DND-41 (cell line): ENCODE measurements around the gene NRROS.
A peak's percentile ranks its signal among the peaks of the same experiment; 100 is the strongest.
"Not testable (repeated sequence)": the region's sequence is repeated elsewhere in the genome, so short reads cannot be mapped to it uniquely, and the experiment has no call there.

Experiments used
- ATAC-seq: fragments of 200-7000 bp; cut with Tn5 transposase; 3 replicates; pipeline ENCODE4 v1.9.1; 2021; ENCODE audit warnings: low read depth; ENCODE audit not compliant: insufficient read depth
- DNase-seq: peaks from one replicate; pipeline ENCODE4 v3.0.0-alpha.2; 2020
- H2AFZ ChIP-seq: 2 replicates; pipeline ENCODE4 v1.6.0; 2012; ENCODE audit warnings: low read depth, low read length
- H3K27ac ChIP-seq: 2 replicates; pipeline ENCODE4 v1.5.1; 2012; ENCODE audit warnings: low read length, inconsistent platforms
- H3K27me3 ChIP-seq: fragments of 200-600 bp; sonication (generic); 2 replicates; pipeline ENCODE4 v1.6.0; 2012; ENCODE audit warnings: low read length, mild to moderate bottlenecking, inconsistent platforms; ENCODE audit not compliant: insufficient read depth, poor library complexity
- H3K36me3 ChIP-seq: 2 replicates; pipeline ENCODE4 v1.5.1; 2012; ENCODE audit warnings: low read length, inconsistent platforms; ENCODE audit not compliant: insufficient read depth
- H3K4me1 ChIP-seq: 2 replicates; pipeline ENCODE4 v1.5.1; 2012; ENCODE audit warnings: mild to moderate bottlenecking, low read length; ENCODE audit not compliant: insufficient read depth
- H3K4me2 ChIP-seq: 2 replicates; pipeline ENCODE4 v1.6.0; 2012; ENCODE audit warnings: mild to moderate bottlenecking, moderate library complexity, low read length, inconsistent platforms; ENCODE audit not compliant: insufficient read depth
- H3K4me3 ChIP-seq, 2 experiments: fragments of 200-600 bp in 1 of 2; shearing (Covaris generic) in 1 of 2; 2 replicates each; pipeline ENCODE4 v1.5.1; 2012 to 2016; ENCODE audit warnings: inconsistent platforms in 2 of 2, low read length in 2 of 2, mild to moderate bottlenecking in 2 of 2, low read depth in 1 of 2, moderate library complexity in 1 of 2
- H3K79me2 ChIP-seq: 2 replicates; pipeline ENCODE4 v1.6.0; 2012; ENCODE audit warnings: low read length, inconsistent platforms; ENCODE audit not compliant: insufficient read depth
- H3K9ac ChIP-seq: 2 replicates; pipeline ENCODE4 v1.6.0; 2012; ENCODE audit warnings: low read depth, mild to moderate bottlenecking, inconsistent platforms, low read length, moderate library complexity
- H3K9me3 ChIP-seq: 2 replicates; pipeline ENCODE4 v1.5.1; 2012; ENCODE audit warnings: low read length, moderate library complexity, mild to moderate bottlenecking, inconsistent platforms; ENCODE audit not compliant: insufficient read depth, severe bottlenecking
- H4K20me1 ChIP-seq: 2 replicates; pipeline ENCODE4 v1.6.0; 2012; ENCODE audit warnings: low read length; ENCODE audit not compliant: insufficient read depth
- EZH2 ChIP-seq: IDR thresholded peaks from 3 replicates; pipeline ENCODE4 v1.6.1; 2012; ENCODE audit warnings: borderline replicate concordance, low read depth, mild to moderate bottlenecking, moderate library complexity, low read length, inconsistent platforms; ENCODE audit not compliant: severe bottlenecking
- TF ChIP-seq, protein P1 (sequence below): IDR thresholded peaks from 2 replicates; pipeline ENCODE4 v1.5.1; 2012; ENCODE audit warnings: borderline replicate concordance, low read length, moderate library complexity, mild to moderate bottlenecking; ENCODE audit not compliant: poor library complexity, severe bottlenecking; ENCODE audit errors: extremely low read depth

NRROS gene

DNA sequence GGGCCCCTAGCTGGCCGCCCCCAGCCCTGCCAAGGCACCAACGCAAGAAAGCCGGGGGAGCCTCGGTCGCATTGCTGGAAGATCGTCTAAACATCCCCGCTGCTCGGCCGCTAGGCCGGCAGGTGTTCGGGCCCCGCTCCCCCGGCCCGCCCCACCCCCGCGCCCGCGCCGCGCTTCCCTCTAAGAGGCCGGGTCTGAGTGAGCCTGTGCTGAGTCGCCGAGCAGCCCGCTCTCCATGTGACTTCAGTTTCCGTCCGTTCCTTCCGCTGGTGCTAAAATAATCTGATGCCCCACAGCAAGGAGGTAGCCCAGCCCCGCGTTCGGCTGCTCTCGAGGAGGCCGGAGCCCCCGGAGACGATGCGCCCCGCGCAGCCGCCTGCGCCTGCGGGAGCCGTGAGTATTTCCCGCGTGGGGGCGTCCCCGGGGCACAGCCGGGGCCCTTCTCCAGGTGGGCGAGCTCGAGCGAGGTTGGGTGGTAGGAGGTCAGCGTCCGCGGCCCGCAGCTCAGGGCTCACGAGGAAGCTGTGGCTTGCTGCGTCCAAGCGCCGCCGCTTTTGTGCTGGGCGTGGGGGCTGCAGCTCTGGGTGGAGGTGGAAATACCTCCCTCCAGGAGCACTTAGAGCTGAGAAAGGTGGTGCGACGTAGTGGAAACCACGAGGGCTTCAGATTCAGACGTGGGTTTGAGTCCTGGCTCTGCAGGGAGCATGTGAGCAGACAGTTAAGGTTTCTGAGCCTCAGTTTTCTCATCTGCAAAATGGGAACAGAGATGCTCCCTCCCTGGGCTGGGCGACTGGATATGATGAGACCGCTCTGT is at the start of gene NRROS:
Gene NRROS, plus strand, starts transcription at position 212 of the 814 bp plus-strand sequence. CDS start 14,846 bp downstream, outside the sequence.
- Histone ChIP-seq H3K4me3 (peak within 1 kb of the TSS; percentile 82 to 85), H4K20me1 (peaks cover 28% of the 10 kb centered on the region), H3K4me2 (peak within 1 kb of the TSS; percentile 80), H3K27me3 (no peaks in the 10 kb centered on the region), H3K4me1 (peaks cover 95% of the 10 kb centered on the region), H2AFZ (peak within 1 kb of the TSS; percentile 70), H3K9ac (peak within 1 kb of the TSS; percentile 92), H3K27ac (peak within 1 kb of the TSS; percentile 99), H3K36me3 (peaks cover 48% of the 10 kb centered on the region), H3K79me2 (peaks cover 95% of the 10 kb centered on the region), H3K9me3 (no peaks in the 10 kb centered on the region)
- ATAC-seq (peak; percentile 54), DNase-seq (peak; percentile 80)
- TF ChIP-seq, protein P1, sequence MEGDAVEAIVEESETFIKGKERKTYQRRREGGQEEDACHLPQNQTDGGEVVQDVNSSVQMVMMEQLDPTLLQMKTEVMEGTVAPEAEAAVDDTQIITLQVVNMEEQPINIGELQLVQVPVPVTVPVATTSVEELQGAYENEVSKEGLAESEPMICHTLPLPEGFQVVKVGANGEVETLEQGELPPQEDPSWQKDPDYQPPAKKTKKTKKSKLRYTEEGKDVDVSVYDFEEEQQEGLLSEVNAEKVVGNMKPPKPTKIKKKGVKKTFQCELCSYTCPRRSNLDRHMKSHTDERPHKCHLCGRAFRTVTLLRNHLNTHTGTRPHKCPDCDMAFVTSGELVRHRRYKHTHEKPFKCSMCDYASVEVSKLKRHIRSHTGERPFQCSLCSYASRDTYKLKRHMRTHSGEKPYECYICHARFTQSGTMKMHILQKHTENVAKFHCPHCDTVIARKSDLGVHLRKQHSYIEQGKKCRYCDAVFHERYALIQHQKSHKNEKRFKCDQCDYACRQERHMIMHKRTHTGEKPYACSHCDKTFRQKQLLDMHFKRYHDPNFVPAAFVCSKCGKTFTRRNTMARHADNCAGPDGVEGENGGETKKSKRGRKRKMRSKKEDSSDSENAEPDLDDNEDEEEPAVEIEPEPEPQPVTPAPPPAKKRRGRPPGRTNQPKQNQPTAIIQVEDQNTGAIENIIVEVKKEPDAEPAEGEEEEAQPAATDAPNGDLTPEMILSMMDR = no peak
- TF ChIP-seq EZH2 = no peak

DNA sequence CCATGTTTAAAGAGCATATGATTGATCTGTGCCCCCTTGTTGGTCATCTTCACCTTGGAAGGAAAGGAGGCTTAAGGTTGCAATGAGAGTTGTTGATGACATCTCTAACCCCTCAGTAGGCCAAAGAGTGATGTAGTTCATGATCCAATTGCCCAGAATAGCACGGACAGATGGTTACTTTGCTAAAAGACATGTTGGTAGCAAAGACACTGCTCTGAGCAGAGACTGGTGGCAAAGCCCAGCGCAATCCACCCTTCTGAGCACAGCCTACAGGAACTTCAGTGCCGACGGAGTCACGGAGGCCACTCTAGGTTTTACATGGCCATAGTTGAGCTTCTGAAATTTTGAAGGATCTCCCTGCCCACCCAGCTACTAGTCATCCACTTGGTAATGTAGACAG is 49.2 kb upstream of the NRROS start:
- H2AFZ ChIP-seq = no peak overlapping the region
- H3K4me1 ChIP-seq = no peaks in the 10 kb centered on the region
- DNase-seq (no peak), ATAC-seq (no peak)
- H3K27ac ChIP-seq = no peak overlapping the region
- no peaks in the 10 kb centered on the region for H3K79me2 ChIP-seq
- no peaks in the 10 kb centered on the region for H3K27me3 ChIP-seq
- no peak overlapping the region for H3K4me2 ChIP-seq
- no peak overlapping the region for H3K4me3 ChIP-seq
- H3K36me3 ChIP-seq = peaks cover 15% of the 10 kb centered on the region
- H3K9me3 ChIP-seq = no peaks in the 10 kb centered on the region
- no peaks in the 10 kb centered on the region for H4K20me1 ChIP-seq
- TF ChIP-seq EZH2 = no peak
- TF ChIP-seq, protein P1 = no peak
- H3K9ac ChIP-seq = no peak overlapping the region

DNA sequence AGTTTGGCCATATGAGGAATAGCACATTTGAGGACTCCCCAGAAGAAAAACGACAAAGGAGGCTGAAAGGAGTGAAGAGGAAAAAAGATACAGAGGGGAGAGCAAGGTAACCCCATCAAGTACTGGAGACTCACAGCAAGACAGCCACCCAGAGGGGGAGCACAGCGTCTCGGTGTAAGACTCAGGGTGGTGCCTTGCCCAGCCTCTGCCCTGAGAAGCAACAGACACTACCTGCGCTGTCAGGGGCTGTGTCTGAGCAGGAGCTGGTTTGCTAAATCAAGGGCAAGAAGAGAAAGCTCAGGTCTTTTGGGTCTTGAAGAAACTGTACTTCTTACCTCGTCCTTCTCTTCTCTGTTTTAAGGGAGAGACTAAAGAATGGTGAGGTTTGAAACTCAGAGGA is 43.1 kb upstream of the NRROS start:
- no peak overlapping the region for H3K9ac ChIP-seq
- H3K4me1 ChIP-seq = peaks cover 6% of the 10 kb centered on the region
- H3K9me3 ChIP-seq = no peaks in the 10 kb centered on the region
- no peak overlapping the region for H2AFZ ChIP-seq
- no peaks in the 10 kb centered on the region for H3K79me2 ChIP-seq
- TF ChIP-seq, protein P1 = no peak
- TF ChIP-seq EZH2 = no peak
- no peak overlapping the region for H3K4me3 ChIP-seq
- no peaks in the 10 kb centered on the region for H3K27me3 ChIP-seq
- H3K4me2 ChIP-seq = no peak overlapping the region
- H4K20me1 ChIP-seq = no peaks in the 10 kb centered on the region
- DNase-seq (no peak), ATAC-seq (peak; percentile 22; the same call in 1 of the 3 replicates)
- H3K36me3 ChIP-seq = no peaks in the 10 kb centered on the region
- no peak overlapping the region for H3K27ac ChIP-seq

DNA sequence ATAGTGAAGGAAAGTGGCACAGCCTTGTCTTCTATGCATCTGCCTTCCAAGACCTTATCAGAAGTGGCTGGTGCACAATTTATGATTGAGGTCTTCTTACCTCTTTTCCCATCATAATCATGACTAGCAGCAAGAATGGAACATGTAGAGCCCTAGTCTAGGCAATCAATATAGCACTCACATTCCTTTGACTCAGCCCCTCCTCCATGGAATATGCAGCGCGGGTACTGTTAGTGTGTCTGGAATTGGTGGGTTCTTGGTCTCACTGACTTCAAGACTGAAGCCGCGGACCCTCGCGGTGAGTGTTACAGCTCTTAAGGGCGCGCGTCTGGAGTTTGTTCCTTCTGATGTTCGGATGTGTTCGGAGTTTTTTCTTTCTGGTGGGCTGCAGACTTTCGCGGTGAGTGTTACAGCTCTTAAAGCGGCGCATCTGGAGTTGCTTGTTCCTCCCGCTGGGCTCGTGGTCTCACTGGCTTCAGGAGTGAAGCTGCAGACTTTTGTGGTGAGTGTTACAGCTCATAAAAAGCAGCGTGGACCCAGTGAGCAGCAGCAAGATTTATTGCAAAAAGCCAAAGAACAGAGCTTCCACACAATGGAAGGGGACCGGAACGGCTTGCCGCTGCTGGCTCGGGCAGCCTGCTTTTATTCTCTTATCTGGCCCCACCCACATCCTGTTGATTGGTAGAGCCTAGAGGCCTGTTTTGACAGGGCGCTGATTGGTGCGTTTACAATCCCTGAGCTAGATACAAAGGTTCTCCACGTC is 41.3 kb upstream of the NRROS start:
- not testable (repeated sequence) for H3K79me2 ChIP-seq, H3K9me3 ChIP-seq, H3K4me1 ChIP-seq, H4K20me1 ChIP-seq, H3K27me3 ChIP-seq, H3K36me3 ChIP-seq
- Histone ChIP-seq H3K27ac (0 out of 2 replicates have a peak overlapping the region, but pooled peaks have one; percentile 49), H3K4me2 (peak overlapping the region; percentile 60), H2AFZ (peak overlapping the region; percentile 56; the same call in 1 of the 2 replicates), H3K4me3 (peak overlapping the region; percentile 17 to 54; a peak in 3 of 4 replicates), H3K9ac (peak overlapping the region; percentile 45)
- peak; percentile 77 for ATAC-seq
- peak; percentile 78 for DNase-seq
